HG03060 (cell line): Measurements from ENCODE around the gene PSMF1.

ENCODE experiments used
- ATAC-seq: cut with Tn5 transposase; IDR thresholded peaks from one replicate; pipeline ENCODE4 v1.9.1; 2021; ENCODE audit warnings: low read depth, moderate number of reproducible peaks; ENCODE audit not compliant: unreplicated experiment

PSMF1 gene

GRCh38 chr20:1118336-1119127 is at the start of gene PSMF1:
PSMF1 (plus strand) TSS chr20:1118602; CDS start chr20:1118774, 172 bp downstream.
- peak; percentile 81 for ATAC-seq

GRCh38 chr20:1072258-1072657 is 46.1 kb upstream of the PSMF1 start:
- no peak for ATAC-seq

GRCh38 chr20:1075616-1076015 is 42.8 kb upstream of the PSMF1 start:
- ATAC-seq: no peak

GRCh38 chr20:1081891-1082290 is 36.5 kb upstream of the PSMF1 start:
- ATAC-seq: no peak

GRCh38 chr20:1083431-1084080 is 34.8 kb upstream of the PSMF1 start:
- ATAC-seq: no peak

- ATAC-seq: no peak
Measured at GRCh38 chr20:1085492-1086276, 32.7 kb upstream of the PSMF1 start.

GRCh38 chr20:1086277-1087213 is 31.9 kb upstream of the PSMF1 start:
- ATAC-seq: no peak

GRCh38 chr20:1087311-1087905 is 31.0 kb upstream of the PSMF1 start:
- ATAC-seq: no peak

- no peak for ATAC-seq
Measured at GRCh38 chr20:1094751-1095150, 23.7 kb upstream of the PSMF1 start.

- ATAC-seq: no peak
Measured at GRCh38 chr20:1101533-1101932, 16.9 kb upstream of the PSMF1 start.

GRCh38 chr20:1102016-1102415 is 16.4 kb upstream of the PSMF1 start:
- no peak for ATAC-seq

- ATAC-seq: no peak
Measured at GRCh38 chr20:1103751-1104150, 14.7 kb upstream of the PSMF1 start.

- no peak for ATAC-seq
Measured at GRCh38 chr20:1105599-1106194, 12.7 kb upstream of the PSMF1 start.

GRCh38 chr20:1107176-1107575 is 11.2 kb upstream of the PSMF1 start:
- no peak for ATAC-seq

GRCh38 chr20:1108437-1108920 is 9.9 kb upstream of the PSMF1 start:
- no peak for ATAC-seq

- no peak for ATAC-seq
Measured at GRCh38 chr20:1112908-1113307, 5.5 kb upstream of the PSMF1 start.

GRCh38 chr20:1118004-1118335 is 432 bp upstream of the PSMF1 start:
- no peak for ATAC-seq

- ATAC-seq: no peak
Measured at GRCh38 chr20:1119128-1119505, 715 bp downstream of the PSMF1 start.

- ATAC-seq: no peak
Measured at GRCh38 chr20:1119524-1119923, 1.1 kb downstream of the PSMF1 start.
